ENCODE measurements around the gene OR4K2. TPM values are rescaled to one million over a fixed set of nuclear protein-coding genes. Genes with fewer than 3 reads are reported as not detected.
"Not testable (repeated sequence)": the region's sequence is repeated elsewhere in the genome, so short reads cannot be mapped to it uniquely, and the experiment has no call there.

Gene OR4K2
- polyA plus RNA-seq (2013): not detected in 2 replicates

GRCh38 chr14:19874842-19875241 lies at the start of gene OR4K2:
OR4K2 (plus strand) TSS chr14:19875142; CDS start chr14:19876268, 1,126 bp downstream.
- H3K27me3 ChIP-seq (ENCODE audit: insufficient read depth, low read length): no peaks in the 10 kb centered on the region
- no peaks in the 10 kb centered on the region for H3K79me2 ChIP-seq (ENCODE audit: control insufficient read depth, insufficient read depth, low read length, poor library complexity)
- H4K12ac ChIP-seq (ENCODE audit: low read depth, low read length): no peak within 1 kb of the TSS
- H2BK120ac ChIP-seq (ENCODE audit: insufficient read depth, low read length, poor library complexity): no peak within 1 kb of the TSS
- H2AFZ ChIP-seq (ENCODE audit: insufficient read depth, low read length, poor library complexity): no peak within 1 kb of the TSS
- no peak within 1 kb of the TSS for H2AK5ac ChIP-seq (ENCODE audit: low read length)
- no peak within 1 kb of the TSS for H3K4me3 ChIP-seq (ENCODE audit: low read depth, low read length)
- H3K4me1 ChIP-seq (ENCODE audit: control insufficient read depth in 1 of 2, insufficient read depth in 2 of 2, low read length in 2 of 2): no peaks in the 10 kb centered on the region
- no peak within 1 kb of the TSS for H3K4me2 ChIP-seq (ENCODE audit: low read length)
- no peaks in the 10 kb centered on the region for H3K36me3 ChIP-seq (ENCODE audit: control insufficient read depth in 1 of 2, insufficient read depth in 2 of 2, low read length in 2 of 2)
- H2BK5ac ChIP-seq (ENCODE audit: low read depth, low read length, poor library complexity): no peak within 1 kb of the TSS
- peaks cover 2% of the 10 kb centered on the region for H3K9me3 ChIP-seq (ENCODE audit: insufficient read depth, low read depth, low read length)
- no peak within 1 kb of the TSS for H4K91ac ChIP-seq (ENCODE audit: low read depth, low read length)
- no peak for DNase-seq
- H4K8ac ChIP-seq (ENCODE audit: low read depth, low read length): no peak within 1 kb of the TSS
- no peak within 1 kb of the TSS for H3K4ac ChIP-seq (ENCODE audit: low read depth, low read length)
- H3K27ac ChIP-seq (ENCODE audit: low read depth, low read length): no peak within 1 kb of the TSS
- no CpG with 5 or more reads among the region's 2 CpGs for WGBS (ENCODE audit: extremely low coverage, insufficient coverage, insufficient read length)
- no peaks in the 10 kb centered on the region for H3K79me1 ChIP-seq (ENCODE audit: low read length)
- H3K18ac ChIP-seq (ENCODE audit: low read length): no peak within 1 kb of the TSS
- H2BK12ac ChIP-seq (ENCODE audit: low read length): no peak within 1 kb of the TSS
- no peak within 1 kb of the TSS for H3K9ac ChIP-seq (ENCODE audit: low read length)
- H3K23ac ChIP-seq (ENCODE audit: low read length): no peak within 1 kb of the TSS
- H3K14ac ChIP-seq (ENCODE audit: low read length): no peak within 1 kb of the TSS

GRCh38 chr14:19827626-19828244 lies 47.2 kb upstream of the OR4K2 start:
- no CpG with 5 or more reads among the region's 12 CpGs for WGBS (ENCODE audit: extremely low coverage, insufficient coverage, insufficient read length)
- not testable (repeated sequence) for H3K4me3 ChIP-seq (ENCODE audit: low read depth, low read length); DNase-seq

GRCh38 chr14:19828314-19828713 lies 46.6 kb upstream of the OR4K2 start:
- Histone ChIP-seq H3K14ac (ENCODE audit: low read length) (no peak overlapping the region), H3K4me1 (ENCODE audit: control insufficient read depth in 1 of 2, insufficient read depth in 2 of 2, low read length in 2 of 2) (no peaks in the 10 kb centered on the region), H3K9me3 (ENCODE audit: insufficient read depth, low read depth, low read length) (peaks cover 5% of the 10 kb centered on the region), H3K4me3 (ENCODE audit: low read depth, low read length) (no peak overlapping the region), H3K23ac (ENCODE audit: low read length) (no peak overlapping the region), H3K18ac (ENCODE audit: low read length) (no peak overlapping the region), H3K79me1 (ENCODE audit: low read length) (no peaks in the 10 kb centered on the region), H4K8ac (ENCODE audit: low read depth, low read length) (no peak overlapping the region), H2BK12ac (ENCODE audit: low read length) (no peak overlapping the region), H3K4ac (ENCODE audit: low read depth, low read length) (no peak overlapping the region), H2AK5ac (ENCODE audit: low read length) (no peak overlapping the region), H3K27me3 (ENCODE audit: insufficient read depth, low read length) (no peaks in the 10 kb centered on the region), H2AFZ (ENCODE audit: insufficient read depth, low read length, poor library complexity) (no peak overlapping the region), H3K36me3 (ENCODE audit: control insufficient read depth in 1 of 2, insufficient read depth in 2 of 2, low read length in 2 of 2) (no peaks in the 10 kb centered on the region), H4K12ac (ENCODE audit: low read depth, low read length) (no peak overlapping the region), H3K27ac (ENCODE audit: low read depth, low read length) (no peak overlapping the region), H3K4me2 (ENCODE audit: low read length) (no peak overlapping the region), H4K91ac (ENCODE audit: low read depth, low read length) (no peak overlapping the region), H3K79me2 (ENCODE audit: control insufficient read depth, insufficient read depth, low read length, poor library complexity) (no peaks in the 10 kb centered on the region), H3K9ac (ENCODE audit: low read length) (no peak overlapping the region), H2BK120ac (ENCODE audit: insufficient read depth, low read length, poor library complexity) (no peak overlapping the region), H2BK5ac (ENCODE audit: low read depth, low read length, poor library complexity) (no peak overlapping the region)
- DNase-seq: no peak
- WGBS (ENCODE audit: extremely low coverage, insufficient coverage, insufficient read length): no CpG with 5 or more reads among the region's 2 CpGs

More at GRCh38 chr14:19827626-19828244, 47.2 kb upstream of the OR4K2 start:
- not testable (repeated sequence) for H2BK5ac ChIP-seq (ENCODE audit: low read depth, low read length, poor library complexity); H2BK120ac ChIP-seq (ENCODE audit: insufficient read depth, low read length, poor library complexity); H3K9ac ChIP-seq (ENCODE audit: low read length); H3K18ac ChIP-seq (ENCODE audit: low read length); H3K23ac ChIP-seq (ENCODE audit: low read length); H2AK5ac ChIP-seq (ENCODE audit: low read length); H3K79me1 ChIP-seq (ENCODE audit: low read length); H3K14ac ChIP-seq (ENCODE audit: low read length); H3K4me2 ChIP-seq (ENCODE audit: low read length); H4K8ac ChIP-seq (ENCODE audit: low read depth, low read length); H2BK12ac ChIP-seq (ENCODE audit: low read length); H3K27me3 ChIP-seq (ENCODE audit: insufficient read depth, low read length); H3K36me3 ChIP-seq (ENCODE audit: control insufficient read depth in 1 of 2, insufficient read depth in 2 of 2, low read length in 2 of 2); H3K79me2 ChIP-seq (ENCODE audit: control insufficient read depth, insufficient read depth, low read length, poor library complexity); H3K4me1 ChIP-seq (ENCODE audit: control insufficient read depth in 1 of 2, insufficient read depth in 2 of 2, low read length in 2 of 2); H3K9me3 ChIP-seq (ENCODE audit: insufficient read depth, low read depth, low read length); H3K4ac ChIP-seq (ENCODE audit: low read depth, low read length); H4K91ac ChIP-seq (ENCODE audit: low read depth, low read length); H2AFZ ChIP-seq (ENCODE audit: insufficient read depth, low read length, poor library complexity); H4K12ac ChIP-seq (ENCODE audit: low read depth, low read length); H3K27ac ChIP-seq (ENCODE audit: low read depth, low read length)

GRCh38 chr14:19834203-19834848 lies 40.6 kb upstream of the OR4K2 start:
- not testable (repeated sequence) for H3K79me2 ChIP-seq (ENCODE audit: control insufficient read depth, insufficient read depth, low read length, poor library complexity); H3K23ac ChIP-seq (ENCODE audit: low read length); H4K8ac ChIP-seq (ENCODE audit: low read depth, low read length); H3K18ac ChIP-seq (ENCODE audit: low read length); H3K9ac ChIP-seq (ENCODE audit: low read length); H3K27me3 ChIP-seq (ENCODE audit: insufficient read depth, low read length); H3K79me1 ChIP-seq (ENCODE audit: low read length); H4K91ac ChIP-seq (ENCODE audit: low read depth, low read length); H3K36me3 ChIP-seq (ENCODE audit: control insufficient read depth in 1 of 2, insufficient read depth in 2 of 2, low read length in 2 of 2); DNase-seq; H3K14ac ChIP-seq (ENCODE audit: low read length); H2BK120ac ChIP-seq (ENCODE audit: insufficient read depth, low read length, poor library complexity); H2BK5ac ChIP-seq (ENCODE audit: low read depth, low read length, poor library complexity); H3K4me3 ChIP-seq (ENCODE audit: low read depth, low read length); H3K4ac ChIP-seq (ENCODE audit: low read depth, low read length); H4K12ac ChIP-seq (ENCODE audit: low read depth, low read length); H3K4me1 ChIP-seq (ENCODE audit: control insufficient read depth in 1 of 2, insufficient read depth in 2 of 2, low read length in 2 of 2); H2BK12ac ChIP-seq (ENCODE audit: low read length); H2AK5ac ChIP-seq (ENCODE audit: low read length); H3K4me2 ChIP-seq (ENCODE audit: low read length); H3K27ac ChIP-seq (ENCODE audit: low read depth, low read length); H2AFZ ChIP-seq (ENCODE audit: insufficient read depth, low read length, poor library complexity)
- H3K9me3 ChIP-seq (ENCODE audit: insufficient read depth, low read depth, low read length): peaks cover 12% of the 10 kb centered on the region
- WGBS (ENCODE audit: extremely low coverage, insufficient coverage, insufficient read length): no CpG with 5 or more reads among the region's 8 CpGs

All from trophoblast cell (in vitro differentiated cells and primary cell).